C4-2B (cell line): Measurements from ENCODE around the gene CTNNBL1.

Experiments used
- ZFX ChIP-seq: fragments of 450-650 bp; IDR thresholded peaks from 2 replicates; pipeline ENCODE4 v1.6.1; 2017
- TF ChIP-seq, protein P1 (sequence below): fragments of 450-650 bp; conservative IDR thresholded peaks from 2 replicates; pipeline ENCODE4 v1.5.1; 2017; ENCODE audit warnings: mild to moderate bottlenecking

DNA sequence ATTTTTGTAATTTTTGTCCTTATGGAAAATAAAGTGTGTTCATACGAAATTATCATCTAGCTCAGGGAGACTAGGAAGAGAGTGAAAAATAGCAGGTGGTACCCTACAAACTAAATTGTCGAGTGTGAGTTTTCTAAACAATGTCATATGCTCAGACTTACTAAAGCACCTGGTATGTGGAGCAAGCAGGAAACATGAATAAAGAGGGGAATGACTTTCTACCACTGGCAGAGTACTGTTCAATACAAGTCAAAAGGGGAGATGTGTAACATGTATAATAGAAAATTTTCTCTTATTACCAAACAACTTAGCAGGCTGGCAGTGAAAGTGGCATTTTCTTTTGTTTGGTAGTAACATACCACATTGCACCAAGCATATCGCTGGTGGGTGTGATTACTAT, 36.1 kb downstream of the CTNNBL1 start:
- TF ChIP-seq, protein P1, sequence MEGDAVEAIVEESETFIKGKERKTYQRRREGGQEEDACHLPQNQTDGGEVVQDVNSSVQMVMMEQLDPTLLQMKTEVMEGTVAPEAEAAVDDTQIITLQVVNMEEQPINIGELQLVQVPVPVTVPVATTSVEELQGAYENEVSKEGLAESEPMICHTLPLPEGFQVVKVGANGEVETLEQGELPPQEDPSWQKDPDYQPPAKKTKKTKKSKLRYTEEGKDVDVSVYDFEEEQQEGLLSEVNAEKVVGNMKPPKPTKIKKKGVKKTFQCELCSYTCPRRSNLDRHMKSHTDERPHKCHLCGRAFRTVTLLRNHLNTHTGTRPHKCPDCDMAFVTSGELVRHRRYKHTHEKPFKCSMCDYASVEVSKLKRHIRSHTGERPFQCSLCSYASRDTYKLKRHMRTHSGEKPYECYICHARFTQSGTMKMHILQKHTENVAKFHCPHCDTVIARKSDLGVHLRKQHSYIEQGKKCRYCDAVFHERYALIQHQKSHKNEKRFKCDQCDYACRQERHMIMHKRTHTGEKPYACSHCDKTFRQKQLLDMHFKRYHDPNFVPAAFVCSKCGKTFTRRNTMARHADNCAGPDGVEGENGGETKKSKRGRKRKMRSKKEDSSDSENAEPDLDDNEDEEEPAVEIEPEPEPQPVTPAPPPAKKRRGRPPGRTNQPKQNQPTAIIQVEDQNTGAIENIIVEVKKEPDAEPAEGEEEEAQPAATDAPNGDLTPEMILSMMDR = no peak
- TF ChIP-seq ZFX = no peak
